K562 (cell line): ENCODE results near the gene FANCD2. TPM values are rescaled to one million over a fixed set of nuclear protein-coding genes. Genes with fewer than 3 reads are reported as not detected.

Experiments used
- ATAC-seq: fragments of 200-7000 bp; cut with Tn5 transposase; 3 replicates; pipeline ENCODE4 v1.9.1; 2020; ENCODE audit warnings: moderate library complexity
- BruUV-seq: library from RNA; stranded (reverse); fragments of 400-500 nt; replicated peaks from 2 replicates; lab custom pipeline; 2021; lab: Mats Ljungman, UMichigan
- CTCF ChIA-PET: fragments of 300-600 bp; formaldehyde crosslinking; extraction: SDS; loops from one replicate; lab custom pipeline; 2021; ENCODE audit warnings: low intra/inter-chr PET ratio; lab: Yijun Ruan, JAX
- POLR2A ChIA-PET: fragments of 300-600, 350-650 bp; sonication (Branson Sonifier 250); formaldehyde crosslinking; extraction: SDS; loops from one replicate; lab custom pipeline; 2021; ENCODE audit warnings: antibody characterized with exemption, inconsistent platforms; lab: Yijun Ruan, JAX
- DNase-seq, 4 experiments: peaks; one replicate each; pipeline versions ENCODE4 v3.0.0 to v3.0.0-alpha.2; 2011 to 2018; ENCODE audit warnings: low spot score in 3 of 4, mixed read lengths in 3 of 4; ENCODE audit errors: extremely low read depth in 1 of 4
- FAIRE-seq: peaks from 2 replicates; lab custom pipeline; 2011; peaks lifted over from hg19 to GRCh38; lab: Jason Lieb, UNC
- H2AFZ ChIP-seq: 2 replicates; pipeline ENCODE4 v1.6.0; 2011; ENCODE audit warnings: low read depth, low read length, control low read depth, inconsistent platforms
- H3K27ac ChIP-seq: fragments of 200-600 bp; 3 replicates; pipeline ENCODE4 v1.8.0; 2011; ENCODE audit warnings: low read depth, mild to moderate bottlenecking, control low read depth, inconsistent platforms, low read length, moderate library complexity, mixed read lengths; ENCODE audit errors: extremely low read depth
- H3K27me3 ChIP-seq, 2 experiments: fragments of 300-600 bp in 1 of 2; 2 replicates in 1 of 2; 3 replicates in 1 of 2; pipeline versions ENCODE4 v1.6.0 to v1.8.0; 2011; ENCODE audit warnings: inconsistent platforms in 2 of 2, low read length in 2 of 2, mild to moderate bottlenecking in 1 of 2, mixed read lengths in 1 of 2, moderate library complexity in 1 of 2; ENCODE audit not compliant: control insufficient read depth in 2 of 2, insufficient read depth in 2 of 2
- H3K36me3 ChIP-seq: fragments of 300-600 bp; 3 replicates; pipeline ENCODE4 v1.8.0; 2011; ENCODE audit warnings: mild to moderate bottlenecking, low read length, inconsistent platforms; ENCODE audit not compliant: control insufficient read depth, insufficient read depth
- H3K4me1 ChIP-seq, 2 experiments: fragments of 200-600 bp in 1 of 2; replicated peaks in 1 of 2; 2 replicates in 1 of 2; 3 replicates in 1 of 2; pipeline versions ENCODE4 v1.5.1 to v1.8.0; 2011; ENCODE audit warnings: inconsistent platforms in 2 of 2, low read length in 2 of 2, mild to moderate bottlenecking in 1 of 2, mixed read lengths in 1 of 2, moderate library complexity in 1 of 2; ENCODE audit not compliant: control insufficient read depth in 2 of 2, insufficient read depth in 2 of 2
- H3K4me2 ChIP-seq: 2 replicates; pipeline ENCODE4 v1.6.1; 2011; ENCODE audit warnings: low read length, control low read depth, inconsistent platforms, mixed read lengths; ENCODE audit not compliant: insufficient read depth
- H3K4me3 ChIP-seq: fragments of 200-600 bp; sonication (generic), shearing (Covaris generic); 2 replicates; pipeline ENCODE4 v1.5.1; 2016; ENCODE audit warnings: control low read depth, inconsistent platforms
- H3K79me2 ChIP-seq: fragments of 200-600 bp; 3 replicates; pipeline ENCODE4 v1.8.0; 2011; ENCODE audit warnings: low read length, inconsistent platforms; ENCODE audit not compliant: control insufficient read depth, insufficient read depth
- H3K9ac ChIP-seq, 2 experiments: 2 replicates each; pipeline versions ENCODE4 v1.6.0 to v1.6.1; 2011; ENCODE audit warnings: low read depth in 2 of 2, low read length in 2 of 2, control low read depth in 1 of 2, inconsistent platforms in 1 of 2, mild to moderate bottlenecking in 1 of 2, mixed read lengths in 1 of 2; ENCODE audit not compliant: insufficient read depth in 1 of 2
- H3K9me1 ChIP-seq: one replicate; pipeline ENCODE4 v1.6.0; 2011; ENCODE audit warnings: inconsistent platforms, mild to moderate bottlenecking, low read length, moderate library complexity; ENCODE audit not compliant: control insufficient read depth, insufficient read depth
- H3K9me3 ChIP-seq: replicated peaks from 2 replicates; pipeline ENCODE4 v1.5.1; 2011; ENCODE audit warnings: low read depth, low read length, inconsistent platforms; ENCODE audit not compliant: control insufficient read depth, insufficient read depth
- H4K20me1 ChIP-seq: replicated peaks from 2 replicates; pipeline ENCODE4 v1.6.1; 2011; ENCODE audit warnings: low read length, inconsistent platforms, mixed read lengths; ENCODE audit not compliant: control insufficient read depth, insufficient read depth
- ARHGAP35 ChIP-seq: fragments of 450-650 bp; IDR thresholded peaks from 2 replicates; pipeline ENCODE4 v1.6.1; 2018; ENCODE audit not compliant: partially characterized antibody
- ARID3B ChIP-seq: fragments of 250-450 bp; sonication (Bioruptor Pico); IDR thresholded peaks from 2 replicates; pipeline ENCODE4 v1.4.0; 2020; ENCODE audit warnings: borderline replicate concordance
- CBX2 ChIP-seq: fragments of 200-600 bp; sonication (generic); IDR thresholded peaks from one replicate; pipeline ENCODE4 v1.6.1; 2012; ENCODE audit warnings: mild to moderate bottlenecking, low read length, inconsistent platforms; ENCODE audit not compliant: insufficient read depth, poor library complexity, severe bottlenecking
- HOXB6 ChIP-seq: fragments of 250-450 bp; sonication (Bioruptor Pico); IDR thresholded peaks from 2 replicates; pipeline ENCODE4 v1.5.1; 2022; ENCODE audit warnings: mild to moderate bottlenecking, borderline replicate concordance
- MCM3 ChIP-seq: fragments of 450-650 bp; IDR thresholded peaks from 2 replicates; pipeline ENCODE4 v1.6.1; 2016
- MIER1 ChIP-seq: fragments of 450-650 bp; IDR thresholded peaks from 2 replicates; pipeline ENCODE4 v1.6.1; 2016; ENCODE audit warnings: antibody characterized with exemption, mild to moderate bottlenecking, low read depth
- PTTG1 ChIP-seq: fragments of 450-650 bp; IDR thresholded peaks from 2 replicates; pipeline ENCODE4 v1.6.1; 2016; ENCODE audit warnings: low read depth, mild to moderate bottlenecking, missing genetic modification characterization, missing compliant biosample characterization
- RBM25 ChIP-seq: fragments of 200-400 bp; formaldehyde crosslinking; IDR thresholded peaks from 2 replicates; pipeline ENCODE4 v1.6.1; 2018; ENCODE audit warnings: low read length, low read depth, moderate library complexity; ENCODE audit not compliant: severe bottlenecking
- SMARCC2 ChIP-seq: fragments of 450-650 bp; IDR thresholded peaks from 2 replicates; pipeline ENCODE4 v1.6.1; 2017; ENCODE audit warnings: antibody characterized with exemption, moderate library complexity, mild to moderate bottlenecking, low read depth
- SOX6 ChIP-seq: fragments of 450-650 bp; IDR thresholded peaks from 2 replicates; pipeline ENCODE4 v1.6.1; 2014; ENCODE audit warnings: mild to moderate bottlenecking
- TOE1 ChIP-seq, 2 experiments: fragments of 450-650 bp in 1 of 2; sonication (generic) in 1 of 2; formaldehyde crosslinking in 1 of 2; IDR thresholded peaks; 2 replicates each; pipeline versions ENCODE4 v1.7.1 to v1.8.0; 2016 to 2022; ENCODE audit warnings: borderline replicate concordance in 2 of 2, mild to moderate bottlenecking in 2 of 2, antibody characterized with exemption in 1 of 2, inconsistent platforms in 1 of 2, low read depth in 1 of 2, missing genetic modification reagents in 1 of 2, moderate library complexity in 1 of 2
- VEZF1 ChIP-seq: fragments of 200-800 bp; sonication (Bioruptor generic); IDR thresholded peaks from 2 replicates; pipeline ENCODE4 v1.6.1; 2017; ENCODE audit warnings: missing genetic modification characterization, missing compliant biosample characterization
- YY1 ChIP-seq, 3 experiments: IDR thresholded peaks; 2 replicates each; pipeline ENCODE4 v1.6.1; 2011; ENCODE audit warnings: low read length in 2 of 3, mild to moderate bottlenecking in 2 of 3, moderate library complexity in 2 of 3, borderline replicate concordance in 1 of 3, control low read depth in 1 of 3, low read depth in 1 of 3; ENCODE audit not compliant: insufficient read depth in 3 of 3, insufficient replicate concordance in 2 of 3, control insufficient read depth in 1 of 3, insufficient read length in 1 of 3; ENCODE audit errors: extremely low read depth in 1 of 3
- ZBTB43 ChIP-seq: sonication (generic); formaldehyde crosslinking; IDR thresholded peaks from 2 replicates; pipeline ENCODE4 v1.8.0; 2023; ENCODE audit warnings: mild to moderate bottlenecking, missing genetic modification reagents
- ZNF143 ChIP-seq: sonication (generic); formaldehyde crosslinking; IDR thresholded peaks from 2 replicates; pipeline ENCODE4 v1.9.0; 2022; ENCODE audit warnings: mild to moderate bottlenecking, missing genetic modification reagents
- ZSCAN32 ChIP-seq: fragments of 450-650 bp; formaldehyde crosslinking; IDR thresholded peaks from 2 replicates; pipeline ENCODE4 v1.4.0; 2020; ENCODE audit warnings: mild to moderate bottlenecking, moderate library complexity
- WGBS: fragments of 100-300 bp; shearing (Covaris generic); methylation state at CpG from one replicate; pipeline ENCODE4 v1.1.6; 2016; ENCODE audit warnings: low coverage, mixed read lengths; ENCODE audit not compliant: insufficient coverage; ENCODE audit errors: missing lambda C conversion rate; 5-methylcytosine and 5-hydroxymethylcytosine counted together
- in situ Hi-C: fragments of 300-500 bp; cut with MboI; formaldehyde crosslinking; loops from 4 replicates; pipeline ENCODE4 v1.15.0; 2018; ENCODE audit warnings: inconsistent platforms, mixed read lengths
- intact Hi-C: fragments of 100-400 bp; cut with micrococcal nuclease; formaldehyde crosslinking; loops from 2 replicates; pipeline ENCODE4 v1.14.2; 2022
- polyA plus RNA-seq, 8 experiments: library from polyadenylated mRNA; depleted of rRNA in 4 of 8; stranded (reverse) in 5 of 8; unstranded in 3 of 8; fragments of >200 nt; fragmentation: Nextera tagmentation in 2 of 8; fragmentation: Illumina TruSeq in 1 of 8; extraction: Ambion mirVana in 2 of 8; extraction: Trizol in 1 of 8; gene quantifications; 2 replicates each; pipeline versions ENCODE4 v1.2.1 to v1.2.3, GENCODE V29; 2011 to 2014; ENCODE audit warnings: inconsistent platforms in 1 of 8, missing spikeins in 1 of 8
- total RNA-seq, 7 experiments: library from RNA; depleted of rRNA in 6 of 7; stranded (reverse); fragments of >200 nt in 6 of 7; fragmentation: Illumina TruSeq in 2 of 7; extraction: Trizol in 2 of 7; gene quantifications; 2 replicates each; pipeline versions ENCODE4 v1.2.1 to v1.2.3, GENCODE V29; 2011 to 2021; ENCODE audit warnings: low replicate concordance in 1 of 7

FANCD2 gene
- total and polyA plus RNA-seq, 9 of the 15 experiments (the other 6 are each of a cell fraction or from before 2014, with no cell fraction given) = 59.4 to 137 (median 96.1) TPM

- DNase-seq (no peak), FAIRE-seq (peak; percentile 54), ATAC-seq (peak; percentile 52)
- peak overlapping the region; percentile 90 to 99 for H3K9ac ChIP-seq
- ChIA-PET CTCF (no interaction called here), POLR2A (interaction anchor here (0.5 to 3.0 kb wide), 11 partner anchors 8 to 510 kb away, joined by 3 to 20 read pairs (median 4); partner anchors contain the start of gene CRELD1)
- peak overlapping the region; percentile 75 for H3K27ac ChIP-seq
- peak overlapping the region; percentile 100 for H3K4me2 ChIP-seq
- H3K4me1 ChIP-seq = peaks cover 10 to 12% of the 10 kb centered on the region in 2 experiments; a peak in 4 of 5 replicates
- under 1% methylated on average over 17 of the region's 17 CpGs for WGBS
- H3K4me3 ChIP-seq = peak overlapping the region; percentile 96
- in situ Hi-C loops (no loop called here), intact Hi-C loops (loop anchor here (5.0 kb wide), 1 partner anchor 34 kb away; the partner anchor contains the start of gene PRRT3)
- no peaks in the 10 kb centered on the region for H3K9me1 ChIP-seq
- peaks cover 55% of the 10 kb centered on the region for H3K36me3 ChIP-seq
- peaks cover 84% of the 10 kb centered on the region for H3K79me2 ChIP-seq
- BruUV-seq = TSS peak; percentile 73
- no peaks in the 10 kb centered on the region for H3K27me3 ChIP-seq
- H4K20me1 ChIP-seq = no peaks in the 10 kb centered on the region
- no peaks in the 10 kb centered on the region for H3K9me3 ChIP-seq
- H2AFZ ChIP-seq = peak overlapping the region; percentile 91
- TF ChIP-seq ZBTB43 (CRISPR knock-in tag) = no peak
- no peak for TF ChIP-seq TOE1 (IDR thresholded peaks at IDR 0.05; ENCODE audit: borderline replicate concordance)
- TF ChIP-seq TOE1 (CRISPR knock-in tag; IDR thresholded peaks at IDR 0.05; ENCODE audit: borderline replicate concordance, low read depth) = 0 out of 2 replicates have a peak, but pooled peaks have one; percentile 6
- 0 out of 2 replicates have a peak, but pooled peaks have one; percentile 8 for TF ChIP-seq ZNF143 (CRISPR knock-in tag)
- TF ChIP-seq SOX6 = no peak
- no peak for TF ChIP-seq YY1 (IDR thresholded peaks at IDR 0.05; ENCODE audit: borderline replicate concordance in 1 of 3, control insufficient read depth in 1 of 3, extremely low read depth in 1 of 3, insufficient read depth in 3 of 3, insufficient read length in 1 of 3, insufficient replicate concordance in 2 of 3, low read depth in 1 of 3, low read length in 2 of 3)
- 0 out of 2 replicates have a peak, but pooled peaks have one; percentile 4 for TF ChIP-seq VEZF1 (CRISPR knock-in tag)
- peak; percentile 5; the same call in 1 of the 2 replicates for TF ChIP-seq ARID3B (CRISPR knock-in tag)
- peak; percentile 16 for TF ChIP-seq RBM25
- TF ChIP-seq ARHGAP35 = no peak
- TF ChIP-seq CBX2 = no peak
- peak; percentile 5; the same call in 1 of the 2 replicates for TF ChIP-seq ZSCAN32 (CRISPR knock-in tag)
- no peak for TF ChIP-seq MIER1
- TF ChIP-seq SMARCC2 = no peak
- TF ChIP-seq MCM3 = no peak
- no peak for TF ChIP-seq PTTG1 (tag)
- no peak for TF ChIP-seq HOXB6 (CRISPR knock-in tag)
Observed at GRCh38 chr3:9986230-9986725, 40.0 kb upstream of the FANCD2 start.
